IMR-90 (cell line): Measurements from ENCODE around the gene DIP2B. TPM values are rescaled to one million over a fixed set of nuclear protein-coding genes. Genes with fewer than 3 reads are reported as not detected.
A peak's percentile ranks its signal among the peaks of the same experiment; 100 is the strongest.

Source experiments
- ATAC-seq: fragments of 200-7000 bp; cut with Tn5 transposase; 2 replicates; pipeline ENCODE4 v1.9.1; 2020; ENCODE audit warnings: low read depth, mild to moderate bottlenecking, moderate library complexity
- BruUV-seq: library from RNA; stranded (reverse); fragments of 400-500 nt; replicated peaks from 2 replicates; lab custom pipeline; 2021; lab: Mats Ljungman, UMichigan
- CTCF ChIA-PET: fragments of 300-600 bp; formaldehyde crosslinking; extraction: SDS; loops from one replicate; lab custom pipeline; 2021; ENCODE audit warnings: antibody characterized with exemption; lab: Yijun Ruan, JAX
- POLR2A ChIA-PET: fragments of 300-600 bp; sonication (Branson Sonifier 250); formaldehyde crosslinking; loops from one replicate; lab custom pipeline; 2022; ENCODE audit warnings: antibody characterized with exemption; ENCODE audit not compliant: unreplicated experiment; lab: Charles Lee
- DNase-seq: peaks from one replicate; pipeline ENCODE4 v3.0.0; 2013
- H2AFZ ChIP-seq: replicated peaks from 2 replicates; pipeline ENCODE3; 2013; ENCODE audit warnings: low read length, mild to moderate bottlenecking; ENCODE audit not compliant: poor library complexity
- H2AK5ac ChIP-seq: 2 replicates; pipeline ENCODE4 v1.6.1; 2013; ENCODE audit warnings: low read depth, low read length, inconsistent platforms
- H2AK9ac ChIP-seq: replicated peaks from 2 replicates; pipeline ENCODE3; 2013; ENCODE audit warnings: mild to moderate bottlenecking, low read depth, low read length, moderate library complexity; ENCODE audit not compliant: poor library complexity
- H2BK120ac ChIP-seq: 2 replicates; pipeline ENCODE4 v1.6.1; 2013; ENCODE audit warnings: low read depth, low read length, inconsistent platforms
- H2BK15ac ChIP-seq: 3 replicates; pipeline ENCODE4 v1.6.1; 2013; ENCODE audit warnings: low read depth, low read length, inconsistent platforms
- H2BK20ac ChIP-seq: 2 replicates; pipeline ENCODE4 v1.6.1; 2013; ENCODE audit warnings: low read depth, mild to moderate bottlenecking, inconsistent platforms, low read length, moderate library complexity
- H2BK5ac ChIP-seq: 2 replicates; pipeline ENCODE4 v1.6.1; 2013; ENCODE audit warnings: mild to moderate bottlenecking, low read depth, low read length, inconsistent platforms; ENCODE audit not compliant: poor library complexity, severe bottlenecking
- H3K14ac ChIP-seq: replicated peaks from 2 replicates; pipeline ENCODE4 v1.6.1; 2013; ENCODE audit warnings: low read depth, low read length, inconsistent platforms
- H3K18ac ChIP-seq: 2 replicates; pipeline ENCODE4 v1.6.1; 2013; ENCODE audit warnings: low read depth, low read length, control low read depth
- H3K23ac ChIP-seq: 2 replicates; pipeline ENCODE4 v1.6.1; 2013; ENCODE audit warnings: low read depth, low read length, inconsistent platforms
- H3K27ac ChIP-seq: 2 replicates; pipeline ENCODE4 v1.5.1; 2013; ENCODE audit warnings: mild to moderate bottlenecking, control low read depth, low read length; ENCODE audit not compliant: insufficient read depth
- H3K27me3 ChIP-seq: 2 replicates; pipeline ENCODE4 v1.6.1; 2013; ENCODE audit warnings: low read length; ENCODE audit not compliant: control insufficient read depth, insufficient read depth
- H3K36me3 ChIP-seq: 2 replicates; pipeline ENCODE4 v1.6.1; 2013; ENCODE audit warnings: low read length, mixed read lengths; ENCODE audit not compliant: control insufficient read depth, insufficient read depth
- H3K4ac ChIP-seq: 2 replicates; pipeline ENCODE4 v1.6.1; 2013; ENCODE audit warnings: low read depth, low read length, inconsistent platforms
- H3K4me1 ChIP-seq: 2 replicates; pipeline ENCODE4 v1.6.1; 2013; ENCODE audit warnings: low read length, mixed read lengths; ENCODE audit not compliant: control insufficient read depth, insufficient read depth
- H3K4me2 ChIP-seq: 2 replicates; pipeline ENCODE4 v1.6.1; 2013; ENCODE audit warnings: low read depth, mild to moderate bottlenecking, control low read depth, low read length, moderate library complexity
- H3K4me3 ChIP-seq: 2 replicates; pipeline ENCODE4 v1.5.1; 2013; ENCODE audit warnings: low read depth, mild to moderate bottlenecking, control low read depth, low read length, moderate library complexity; ENCODE audit not compliant: insufficient read depth
- H3K56ac ChIP-seq: 2 replicates; pipeline ENCODE4 v1.6.1; 2013; ENCODE audit warnings: low read length, inconsistent platforms; ENCODE audit not compliant: insufficient read depth; ENCODE audit errors: extremely low read depth
- H3K79me1 ChIP-seq, 2 experiments: 2 replicates each; pipeline ENCODE4 v1.6.1; 2013; ENCODE audit warnings: low read length in 2 of 2, inconsistent platforms in 1 of 2, low read depth in 1 of 2
- H3K9ac ChIP-seq: 2 replicates; pipeline ENCODE4 v1.6.1; 2013; ENCODE audit warnings: low read depth, low read length, control low read depth
- H3K9me1 ChIP-seq: 2 replicates; pipeline ENCODE4 v1.6.1; 2013; ENCODE audit warnings: low read length, inconsistent platforms; ENCODE audit not compliant: insufficient read depth
- H3K9me3 ChIP-seq: 2 replicates; pipeline ENCODE4 v1.6.1; 2013; ENCODE audit warnings: low read length; ENCODE audit not compliant: control insufficient read depth, insufficient read depth
- H4K20me1 ChIP-seq: 2 replicates; pipeline ENCODE4 v1.6.1; 2013; ENCODE audit warnings: low read length, inconsistent platforms; ENCODE audit not compliant: insufficient read depth
- H4K5ac ChIP-seq: 2 replicates; pipeline ENCODE4 v1.6.1; 2013; ENCODE audit warnings: mild to moderate bottlenecking, low read depth, low read length, control low read depth
- H4K8ac ChIP-seq, 2 experiments: 2 replicates each; pipeline ENCODE4 v1.6.1; 2013; ENCODE audit warnings: low read depth in 2 of 2, low read length in 2 of 2, control low read depth in 1 of 2, inconsistent platforms in 1 of 2
- H4K91ac ChIP-seq: 2 replicates; pipeline ENCODE4 v1.6.1; 2013; ENCODE audit warnings: low read depth, low read length, inconsistent platforms; ENCODE audit not compliant: insufficient read depth
- BHLHE40 ChIP-seq: fragments of 150-350 bp; IDR thresholded peaks from 2 replicates; pipeline ENCODE4 v1.6.1; 2016; ENCODE audit warnings: mild to moderate bottlenecking, low read depth, low read length
- CHD1 ChIP-seq: IDR thresholded peaks from 2 replicates; pipeline ENCODE4 v1.6.1; 2012; ENCODE audit warnings: low read depth, low read length, improper control_type of control experiment
- FOS ChIP-seq: fragments of 150-350 bp; IDR thresholded peaks from 2 replicates; pipeline ENCODE4 v1.6.1; 2016; ENCODE audit warnings: low read depth, low read length
- MAFK ChIP-seq: IDR thresholded peaks from 2 replicates; pipeline ENCODE4 v1.6.1; 2012; ENCODE audit warnings: low read depth, low read length, improper control_type of control experiment
- MAZ ChIP-seq: IDR thresholded peaks from 2 replicates; pipeline ENCODE4 v1.6.1; 2012; ENCODE audit warnings: low read depth, mild to moderate bottlenecking, low read length, improper control_type of control experiment, moderate library complexity, borderline replicate concordance
- NFE2L2 ChIP-seq: fragments of 150-350 bp; IDR thresholded peaks from 2 replicates; pipeline ENCODE4 v1.6.1; 2016; ENCODE audit warnings: low read depth, mild to moderate bottlenecking, low read length
- RAD21 ChIP-seq: IDR thresholded peaks from 2 replicates; pipeline ENCODE4 v1.6.1; 2012; ENCODE audit warnings: low read length, improper control_type of control experiment
- RCOR1 ChIP-seq: IDR thresholded peaks from 2 replicates; pipeline ENCODE4 v1.6.1; 2012; ENCODE audit warnings: mild to moderate bottlenecking, low read length, improper control_type of control experiment; ENCODE audit not compliant: insufficient replicate concordance
- RFX5 ChIP-seq: IDR thresholded peaks from 2 replicates; pipeline ENCODE4 v1.8.0; 2012; ENCODE audit warnings: low read depth, mild to moderate bottlenecking, low read length, moderate library complexity
- SMC3 ChIP-seq: fragments of 150-350 bp; IDR thresholded peaks from 2 replicates; pipeline ENCODE4 v1.6.1; 2016; ENCODE audit warnings: low read depth, mild to moderate bottlenecking, antibody characterized with exemption, low read length, moderate library complexity
- USF2 ChIP-seq: fragments of 150-350 bp; IDR thresholded peaks from 2 replicates; pipeline ENCODE4 v1.6.1; 2017; ENCODE audit warnings: mild to moderate bottlenecking, antibody characterized with exemption, low read length, low read depth
- WGBS, 2 experiments: methylation state at CpG; one replicate each; pipeline versions ENCODE4 v1.1.5 to v1.1.7; 2013; ENCODE audit warnings: missing lambda C conversion rate in 2 of 2; ENCODE audit not compliant: insufficient read length in 1 of 2; ENCODE audit errors: extremely low coverage in 2 of 2; 5-methylcytosine and 5-hydroxymethylcytosine counted together
- dilution Hi-C: fragments of 300-500 bp; cut with HindIII; formaldehyde crosslinking; loops from one replicate; pipeline ENCODE4 v1.14.3; 2018; ENCODE audit warnings: low sequenced_read_pairs; ENCODE audit not compliant: unreplicated experiment
- in situ Hi-C: fragments of 300-500 bp; cut with MboI; formaldehyde crosslinking; loops from 3 replicates; pipeline ENCODE4 v1.14.3; 2019; ENCODE audit warnings: low sequenced_read_pairs, inconsistent platforms, mixed read lengths
- intact Hi-C: fragments of 100-400 bp; cut with micrococcal nuclease; formaldehyde crosslinking; loops from 2 replicates; pipeline ENCODE4 v1.10.0; 2022
- polyA plus RNA-seq, 3 experiments: library from polyadenylated mRNA; depleted of rRNA; stranded (reverse); fragments of >200 nt; gene quantifications; 2 replicates each; pipeline ENCODE4 v1.2.3, GENCODE V29; 2012; ENCODE audit warnings: low replicate concordance in 1 of 3
- total RNA-seq: library from RNA; depleted of rRNA; stranded (reverse); fragments of >200 nt; gene quantifications from 2 replicates; pipeline ENCODE4 v1.2.3, GENCODE V29; 2012

The DIP2B gene
- total and polyA plus RNA-seq, 2 of the 4 experiments (the other 2 are of a cell fraction) = 7.7 to 12.9 TPM

- TF ChIP-seq FOS = no peak
- no peak for TF ChIP-seq CHD1
- no peak for TF ChIP-seq SMC3
- TF ChIP-seq MAZ = no peak
- TF ChIP-seq NFE2L2 = no peak
- no peak for TF ChIP-seq RAD21
- no peak for TF ChIP-seq RCOR1
- no peak for TF ChIP-seq RFX5
- TF ChIP-seq MAFK = no peak
- no peak for TF ChIP-seq BHLHE40
- no peak for TF ChIP-seq USF2
- in situ Hi-C loops = no loop called here
- peak overlapping the region; percentile 56; the same call in 1 of the 2 replicates for H3K27ac ChIP-seq
- H3K56ac ChIP-seq = peak overlapping the region; percentile 17; the same call in 1 of the 2 replicates
- H2AK5ac ChIP-seq = peak overlapping the region; percentile 78
- H2BK5ac ChIP-seq = peak overlapping the region; percentile 89
- CTCF ChIA-PET = no interaction called here
- peak overlapping the region; percentile 97 for H3K4ac ChIP-seq
- H3K18ac ChIP-seq = peak overlapping the region; percentile 62
- peak overlapping the region; percentile 95 for H3K23ac ChIP-seq
- H3K36me3 ChIP-seq = peaks cover 4% of the 10 kb centered on the region; the same call in 1 of the 2 replicates
- H4K91ac ChIP-seq = peak overlapping the region; percentile 79
- peak overlapping the region; percentile 25 to 98 for H4K8ac ChIP-seq
- H3K4me2 ChIP-seq = no peak overlapping the region
- H3K4me3 ChIP-seq = no peak overlapping the region
- H3K9ac ChIP-seq = peak overlapping the region; percentile 37; the same call in 1 of the 2 replicates
- H2AK9ac ChIP-seq = no peak overlapping the region
- peak overlapping the region; percentile 98 for H2BK120ac ChIP-seq
- no TSS peak for BruUV-seq
- no peak overlapping the region for H2AFZ ChIP-seq
- no peaks in the 10 kb centered on the region; the same call in 1 of the 2 replicates for H4K20me1 ChIP-seq
- dilution Hi-C loops = no loop called here
- H4K5ac ChIP-seq = peak overlapping the region; percentile 62
- DNase-seq (peak; percentile 27), ATAC-seq (peak; percentile 5; the same call in 1 of the 2 replicates)
- intact Hi-C loops = no loop called here
- H3K79me1 ChIP-seq = peaks cover 18 to 55% of the 10 kb centered on the region in 2 experiments
- peak overlapping the region; percentile 63; the same call in 2 of the 3 replicates for H2BK15ac ChIP-seq
- peak overlapping the region; percentile 88 for H3K14ac ChIP-seq
- WGBS, 2 experiments = no CpG with 5 or more reads among the region's 3 CpGs
- H3K27me3 ChIP-seq = no peaks in the 10 kb centered on the region
- H2BK20ac ChIP-seq = peak overlapping the region; percentile 81
- POLR2A ChIA-PET = no interaction called here
- H3K9me1 ChIP-seq = peaks cover 13% of the 10 kb centered on the region
- H3K4me1 ChIP-seq = peaks cover 20% of the 10 kb centered on the region
- no peaks in the 10 kb centered on the region; the same call in 1 of the 2 replicates for H3K9me3 ChIP-seq
Observed at GRCh38 chr12:50785406-50786001, 280.7 kb downstream of the DIP2B start.
